GM10266 (cell line): ENCODE data around the gene MRPL28.
"Not testable (repeated sequence)": the region's sequence is repeated elsewhere in the genome, so short reads cannot be mapped to it uniquely, and the experiment has no call there.

ENCODE experiments used
- DNase-seq: peaks from one replicate; pipeline ENCODE4 v3.0.0; 2012; ENCODE audit errors: extremely low spot score
- CTCF ChIP-seq: IDR thresholded peaks from 2 replicates; pipeline ENCODE4 v1.5.1; 2012; ENCODE audit warnings: mild to moderate bottlenecking, low read depth; ENCODE audit not compliant: control insufficient read depth, insufficient read depth; ENCODE audit errors: missing control alignments

MRPL28 gene

DNA sequence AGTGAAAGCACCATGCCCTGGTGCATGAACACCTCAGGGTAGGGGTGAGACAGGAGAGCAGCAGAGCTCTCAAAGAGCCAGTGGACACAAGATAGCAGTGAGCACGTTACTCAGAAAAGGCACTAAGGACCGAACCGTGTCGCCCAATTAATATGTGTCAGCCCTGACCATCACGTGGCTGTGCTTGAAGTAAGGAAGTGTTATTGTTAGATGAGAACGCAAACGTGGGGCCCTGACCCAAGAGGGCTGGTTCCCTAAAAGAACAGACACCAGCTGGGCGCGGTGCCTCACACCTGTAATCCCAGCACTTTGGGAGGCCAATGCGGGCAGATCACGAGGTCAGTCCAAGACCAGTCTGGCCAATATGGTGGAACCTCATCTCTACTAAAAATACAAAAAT lies 34.1 kb downstream of the MRPL28 start:
- no peak for DNase-seq
- TF ChIP-seq CTCF: no peak

DNA sequence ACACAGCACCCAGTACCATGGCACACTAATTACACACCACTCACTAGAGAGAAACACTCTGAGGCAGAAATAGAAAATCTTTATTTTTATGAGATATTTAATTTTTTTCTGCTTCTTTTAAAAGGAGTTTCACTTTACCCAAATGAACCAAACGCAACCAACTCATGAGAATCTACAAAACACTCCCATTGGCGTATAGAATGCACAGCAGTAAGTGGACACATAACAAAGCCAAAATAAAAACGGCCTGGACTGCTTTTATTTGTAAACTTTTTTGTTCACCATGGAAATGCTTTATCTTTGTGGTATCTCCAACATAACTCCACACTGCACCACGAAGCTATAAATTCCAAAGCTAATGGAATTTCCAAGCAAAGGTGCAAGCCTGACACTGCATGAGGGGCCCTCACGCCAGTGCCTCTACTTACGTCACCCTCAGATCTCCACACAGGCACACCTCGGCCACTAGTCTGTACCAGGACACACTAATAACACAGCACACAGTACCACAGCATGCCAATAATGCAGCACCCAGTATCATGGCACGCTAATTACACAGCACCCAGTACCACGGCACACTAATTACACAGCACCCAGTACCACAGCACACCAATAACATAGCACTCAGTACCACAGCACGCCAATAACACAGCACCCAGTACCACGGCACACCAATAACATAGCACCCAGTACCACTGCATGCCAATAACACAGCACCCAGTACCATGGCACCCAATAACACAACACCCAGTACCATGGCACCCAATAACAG lies 35.3 kb downstream of the MRPL28 start:
- DNase-seq: not testable (repeated sequence)

DNA sequence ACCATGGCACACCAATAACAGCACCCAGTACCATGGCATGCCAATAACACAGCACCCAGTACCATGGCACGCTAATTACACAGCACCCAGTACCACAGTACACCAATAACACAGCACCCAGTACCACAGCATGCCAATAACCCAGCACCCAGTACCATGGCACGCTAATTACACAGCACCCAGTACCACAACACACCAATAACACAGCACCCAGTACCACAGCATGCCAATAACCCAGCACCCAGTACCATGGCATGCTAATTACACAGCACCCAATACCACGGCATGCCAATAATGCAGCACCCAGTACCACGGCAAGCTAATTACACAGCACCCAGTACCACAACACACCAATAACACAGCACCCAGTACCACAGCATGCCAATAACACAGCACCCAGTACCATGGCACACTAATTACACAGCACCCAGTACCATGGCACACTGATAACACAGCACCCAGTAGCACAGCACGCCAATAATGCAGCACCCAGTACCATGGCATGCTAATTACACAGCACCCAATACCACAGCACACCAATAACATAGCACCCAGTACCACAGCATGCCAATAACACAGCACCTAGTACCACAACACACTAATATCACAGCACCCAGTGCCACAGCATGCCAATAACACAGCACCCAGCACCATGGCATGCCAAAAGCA lies 36.0 kb downstream of the MRPL28 start:
- not testable (repeated sequence) for DNase-seq

DNA sequence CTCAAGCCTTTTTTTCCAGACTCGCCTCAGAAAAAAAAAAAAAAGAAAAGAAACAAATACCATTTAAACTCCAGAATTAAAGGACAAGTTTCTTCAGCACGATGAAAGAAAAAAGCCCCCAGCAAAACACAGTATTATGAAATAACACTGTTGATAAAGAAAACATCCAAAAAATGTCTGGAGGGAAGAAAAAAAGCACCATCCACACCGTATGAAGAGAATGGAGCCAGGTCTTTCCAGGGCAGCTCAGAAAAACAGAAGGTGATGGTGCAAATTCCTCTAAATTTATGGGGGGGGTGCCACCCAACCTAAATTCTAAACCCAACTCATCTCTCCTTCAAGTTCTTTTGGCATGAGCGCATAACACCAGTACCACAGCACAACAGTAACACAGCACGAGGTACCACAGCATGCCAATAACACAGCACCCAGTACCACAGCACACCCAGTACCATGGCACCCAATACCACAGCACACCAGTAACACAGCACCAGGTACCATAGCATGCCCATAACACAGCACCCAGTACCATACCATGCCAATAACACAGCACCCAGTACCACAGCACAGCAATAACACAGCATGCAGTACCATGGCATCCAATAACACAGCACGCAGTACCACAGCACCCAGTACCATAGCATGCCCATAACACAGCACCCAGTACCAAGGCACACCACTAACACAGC lies 36.8 kb downstream of the MRPL28 start:
- no peak for DNase-seq

DNA sequence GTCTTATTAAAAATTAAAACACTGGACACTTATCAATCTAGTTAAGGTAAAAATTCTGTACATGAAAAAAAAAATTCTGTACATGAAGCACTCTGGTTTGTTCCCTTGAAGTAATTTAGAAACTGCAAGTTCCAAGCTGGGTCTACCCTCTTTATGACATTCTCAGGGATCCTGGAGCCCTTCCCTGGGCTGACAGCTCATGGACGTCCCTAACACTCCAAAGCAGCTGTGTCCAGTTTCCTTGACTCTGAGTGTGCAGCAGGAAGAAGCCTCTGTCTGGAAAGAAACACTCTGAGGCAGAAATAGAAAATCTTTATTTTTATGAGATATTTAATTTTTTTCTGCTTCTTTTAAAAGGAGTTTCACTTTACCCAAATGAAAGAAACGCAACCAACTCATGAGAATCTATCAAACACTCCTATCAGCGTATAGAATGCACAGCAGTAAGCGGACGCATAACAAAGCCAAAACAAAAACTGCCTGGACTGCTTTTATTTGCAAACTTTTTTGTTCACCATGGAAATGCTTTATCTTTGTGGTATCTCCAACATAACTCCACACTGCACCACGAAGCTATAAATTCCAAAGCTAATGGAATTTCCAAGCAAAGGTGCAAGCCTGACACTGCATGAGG lies 39.0 kb downstream of the MRPL28 start:
- DNase-seq: not testable (repeated sequence)

More for the DNA sequence above, 36.8 kb downstream of the MRPL28 start:
- no peak for TF ChIP-seq CTCF

DNA sequence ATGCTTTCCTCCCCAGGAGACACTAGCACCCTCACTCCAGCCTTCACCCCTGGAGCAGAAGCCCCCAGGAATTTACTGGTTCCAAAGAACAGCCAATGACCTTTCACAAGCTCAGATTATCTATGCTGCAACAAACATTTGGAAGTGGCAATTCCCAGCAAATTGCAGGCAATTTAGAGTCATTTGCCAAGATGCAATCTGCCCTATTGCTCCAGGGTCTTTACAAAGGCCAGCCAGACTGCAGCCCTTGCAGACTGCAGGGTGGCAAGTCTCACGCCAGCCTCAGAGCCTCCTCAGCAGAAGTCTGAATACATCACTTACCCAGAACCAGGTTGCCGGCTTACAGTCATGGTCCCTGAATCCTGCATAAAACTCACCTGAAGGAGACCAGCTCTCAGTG lies 39.6 kb downstream of the MRPL28 start:
- TF ChIP-seq CTCF: no peak
- no peak for DNase-seq

DNA sequence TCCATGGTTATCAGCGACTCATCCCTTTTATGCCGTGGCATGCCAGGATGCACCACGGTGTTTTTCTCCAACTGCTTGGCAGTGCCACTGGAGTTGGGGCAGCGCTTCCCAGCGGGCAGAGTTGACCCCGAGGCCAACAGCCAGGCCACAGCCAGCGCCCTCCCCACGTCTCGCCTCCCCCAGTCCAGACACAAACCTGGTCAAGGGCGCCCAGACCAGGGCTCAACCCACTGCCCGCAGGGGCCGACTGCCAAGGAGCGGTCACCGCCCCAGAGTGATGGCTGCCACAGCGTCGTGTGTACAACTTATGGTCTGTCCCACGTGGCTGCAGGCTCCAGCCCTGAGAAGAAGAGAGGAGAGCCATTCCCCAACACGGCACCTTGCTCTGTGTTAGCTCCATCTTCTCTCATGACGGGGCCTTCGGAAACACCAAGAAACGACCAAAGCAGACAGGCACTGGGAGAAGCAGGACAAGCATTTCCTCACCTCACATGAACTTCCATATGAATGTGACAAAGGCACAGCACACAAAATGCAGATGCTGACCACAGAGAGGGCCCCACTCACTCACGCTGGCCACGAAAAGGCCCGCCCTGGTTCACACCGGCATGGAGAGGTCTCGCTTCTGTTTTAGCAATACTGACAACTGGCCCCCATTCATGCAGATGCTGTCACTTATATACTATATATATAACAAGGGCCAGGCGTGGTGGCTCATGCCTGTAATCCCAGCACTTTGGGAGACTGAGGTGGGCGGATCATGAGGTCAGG lies 44.8 kb downstream of the MRPL28 start:
- TF ChIP-seq CTCF: no peak
- no peak for DNase-seq
